HG03378 (cell line): ENCODE data around the gene DCUN1D2.
"Not testable (repeated sequence)": the region's sequence is repeated elsewhere in the genome, so short reads cannot be mapped to it uniquely, and the experiment has no call there.

Experiments used
- ATAC-seq: cut with Tn5 transposase; IDR thresholded peaks from one replicate; pipeline ENCODE4 v1.9.1; 2021; ENCODE audit warnings: mild to moderate bottlenecking, moderate library complexity; ENCODE audit not compliant: unreplicated experiment

The DCUN1D2 gene

GRCh38 chr13:113490496-113491417 is at the start of gene DCUN1D2:
DCUN1D2 (minus strand) TSS chr13:113490711; CDS start chr13:113490669, 42 bp downstream.
- peak; percentile 59 for ATAC-seq

- no peak for ATAC-seq
Observed at GRCh38 chr13:113539822-113540221, 49.3 kb upstream of the DCUN1D2 start.

GRCh38 chr13:113539176-113539575 is 48.7 kb upstream of the DCUN1D2 start:
- no peak for ATAC-seq

GRCh38 chr13:113538689-113539058 is 48.2 kb upstream of the DCUN1D2 start:
- ATAC-seq: no peak

DNA sequence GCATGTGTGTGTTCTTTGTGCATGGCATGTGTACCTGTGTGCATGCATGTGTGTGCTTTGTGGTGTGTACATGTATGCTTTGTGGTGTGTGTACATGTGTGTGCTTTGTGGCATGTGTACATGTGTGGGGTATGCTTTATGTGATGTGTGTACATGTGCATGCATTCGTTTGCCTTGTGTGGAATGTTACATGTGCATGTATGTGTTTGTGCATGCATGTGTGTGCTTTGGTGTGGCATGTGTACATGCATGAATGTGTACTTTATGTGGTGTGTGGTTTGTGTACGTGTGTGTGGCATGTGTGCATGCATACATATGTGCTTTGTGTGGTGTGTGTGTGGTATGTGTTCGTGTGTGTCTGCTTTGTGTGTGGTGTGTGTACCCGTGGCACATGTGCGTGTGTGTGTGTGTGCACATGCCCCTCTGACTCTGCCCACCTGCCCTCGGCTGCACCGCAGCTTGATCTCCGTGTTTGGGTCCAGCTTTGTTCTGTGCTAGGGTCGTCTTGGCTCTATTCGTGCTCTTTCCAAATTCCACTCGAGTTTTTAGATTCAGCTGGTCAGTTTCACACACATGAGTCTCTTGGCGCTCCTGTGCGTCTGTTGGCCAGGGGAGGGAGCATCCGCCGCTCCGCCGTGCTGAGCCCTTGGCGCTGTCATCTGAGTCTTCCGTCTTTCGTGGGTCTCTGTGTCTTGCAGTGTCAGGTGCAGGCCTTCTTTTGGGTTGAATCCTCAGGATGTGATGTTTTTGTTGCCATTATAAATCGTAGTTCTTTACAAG is 47.6 kb upstream of the DCUN1D2 start:
- no peak for ATAC-seq

GRCh38 chr13:113537205-113537604 is 46.7 kb upstream of the DCUN1D2 start:
- no peak for ATAC-seq

- no peak for ATAC-seq
Observed at GRCh38 chr13:113536461-113537110, 46.1 kb upstream of the DCUN1D2 start.

GRCh38 chr13:113535381-113535781 is 44.9 kb upstream of the DCUN1D2 start:
- no peak for ATAC-seq

- no peak for ATAC-seq
Observed at GRCh38 chr13:113534236-113534860, 43.8 kb upstream of the DCUN1D2 start.

- no peak for ATAC-seq
Observed at GRCh38 chr13:113533161-113533840, 42.8 kb upstream of the DCUN1D2 start.

DNA sequence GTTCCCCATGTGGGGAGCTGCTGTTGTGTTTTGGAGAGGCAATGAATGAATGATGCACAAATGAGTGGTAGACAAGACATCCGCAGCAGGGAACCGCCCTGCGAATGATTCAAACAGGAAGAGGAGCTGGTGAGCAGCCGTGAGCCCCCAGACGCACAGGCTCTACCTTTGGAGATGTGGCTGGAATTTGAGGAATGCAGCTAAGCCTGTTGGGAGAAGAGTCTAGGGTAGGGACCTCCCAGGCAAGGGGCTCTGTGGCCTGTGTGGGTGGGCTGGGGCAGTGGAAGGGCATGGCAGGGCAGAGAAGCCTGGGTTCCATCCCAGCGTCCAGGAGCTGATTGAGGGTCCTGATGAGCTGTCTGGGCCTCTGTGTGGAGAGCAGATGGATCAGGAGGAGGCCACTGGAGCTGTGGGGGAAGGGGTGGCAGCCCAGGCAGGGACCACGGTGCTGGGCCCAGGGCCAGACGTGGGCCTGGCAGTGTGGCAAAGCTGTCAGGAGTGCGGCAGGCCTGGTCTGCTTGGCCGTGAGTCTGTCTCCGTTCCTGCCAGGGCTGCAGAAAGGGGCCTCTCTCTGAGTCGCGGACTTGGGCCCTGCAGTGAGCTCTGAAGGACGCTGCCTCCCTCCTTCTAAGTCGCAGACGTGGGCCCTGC is 41.8 kb upstream of the DCUN1D2 start:
- ATAC-seq: no peak

GRCh38 chr13:113531041-113531873 is 40.7 kb upstream of the DCUN1D2 start:
- no peak for ATAC-seq

DNA sequence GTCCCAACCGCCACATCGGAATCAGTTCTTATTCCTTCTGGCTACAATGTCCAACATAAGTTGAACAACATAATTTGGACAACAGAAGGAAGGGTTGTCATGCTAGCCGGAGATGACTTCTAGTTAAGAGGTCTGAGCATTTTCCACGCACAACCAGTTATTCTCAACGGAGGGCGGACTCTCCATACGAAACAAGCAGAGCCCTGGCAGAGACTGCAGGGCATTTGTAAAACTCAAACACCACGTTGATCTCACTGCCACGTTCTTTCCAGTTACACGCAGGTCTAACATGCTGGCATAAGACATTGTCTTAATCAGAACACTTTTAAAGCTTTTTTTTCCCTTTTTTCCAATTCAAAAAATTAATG is 38.3 kb upstream of the DCUN1D2 start:
- no peak for ATAC-seq

DNA sequence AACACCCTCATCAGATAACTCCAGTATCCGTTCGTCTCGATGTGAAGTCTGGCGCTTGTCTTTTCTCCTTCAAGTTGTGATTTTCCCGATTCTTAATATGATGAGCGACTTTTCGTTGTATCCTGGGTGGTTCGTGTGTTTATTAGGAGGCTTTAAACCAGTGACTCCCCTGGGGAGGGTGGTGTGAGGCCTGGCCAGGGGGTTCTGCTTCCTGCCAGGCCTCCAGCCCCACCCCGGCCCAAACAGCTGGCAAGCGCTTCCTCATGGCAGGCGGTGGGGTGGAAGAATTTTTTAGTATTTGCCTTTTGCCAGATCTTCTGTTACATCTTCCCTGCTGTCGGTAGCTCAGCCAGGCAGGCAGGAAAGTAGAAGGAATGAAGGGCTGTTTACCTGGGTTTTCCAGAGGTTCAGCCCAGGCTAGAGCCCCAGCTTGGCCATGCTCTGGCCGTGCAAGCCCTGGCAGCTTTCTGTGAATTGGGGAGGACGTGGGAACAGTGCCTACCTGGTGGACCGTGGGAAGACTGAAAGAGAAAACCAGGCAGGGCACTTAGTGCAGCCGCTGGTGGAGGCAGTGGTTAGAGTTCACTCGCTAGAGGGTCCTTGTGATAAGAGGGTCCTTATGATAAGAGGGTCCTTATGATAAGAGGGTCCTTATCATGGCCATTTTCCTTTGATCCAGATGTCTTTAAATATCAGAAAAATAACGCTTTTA is 37.7 kb upstream of the DCUN1D2 start:
- ATAC-seq: no peak

GRCh38 chr13:113527272-113527958 is 36.9 kb upstream of the DCUN1D2 start:
- no peak for ATAC-seq

DNA sequence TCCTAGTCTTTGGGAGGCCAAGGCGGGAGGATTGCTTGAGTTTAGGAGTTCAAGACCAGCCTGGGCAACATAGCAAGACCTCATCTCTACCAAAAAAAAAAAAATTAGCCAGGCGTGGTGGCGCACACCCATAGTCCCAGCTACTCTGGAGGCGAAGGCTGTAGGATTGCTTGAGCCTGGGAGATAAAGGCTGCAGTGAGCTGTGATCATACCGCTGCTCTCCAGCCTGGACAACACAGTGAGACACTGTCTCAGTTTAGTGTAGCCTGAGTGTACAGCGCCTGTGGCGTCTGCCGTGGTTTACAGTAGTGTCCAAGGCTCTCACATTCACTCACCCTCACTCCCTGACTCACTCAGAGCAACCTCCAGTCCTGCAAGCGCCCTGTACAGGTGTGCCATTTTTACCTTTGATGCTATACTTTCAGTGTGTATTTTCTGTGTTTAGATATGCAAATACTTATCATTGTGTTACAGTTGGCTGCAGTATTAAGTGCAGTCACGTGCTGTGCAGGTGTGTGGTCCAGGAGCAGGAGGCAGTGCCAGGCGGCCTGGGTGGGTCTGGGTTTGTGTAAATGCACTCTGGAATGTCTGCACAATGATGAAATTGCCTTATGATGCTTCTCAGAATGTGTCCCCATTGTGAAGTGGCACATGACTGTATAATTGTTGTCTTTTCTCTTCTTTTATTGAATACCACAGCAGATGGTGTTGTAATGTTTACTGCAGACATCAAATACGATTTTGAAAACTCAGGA is 36.1 kb upstream of the DCUN1D2 start:
- no peak for ATAC-seq

GRCh38 chr13:113522438-113522837 is 31.9 kb upstream of the DCUN1D2 start:
- not testable (repeated sequence) for ATAC-seq
